Karpas-422 (cell line): ENCODE data around the gene CCDC13. TPM values are rescaled to one million over a fixed set of nuclear protein-coding genes. Genes with fewer than 3 reads are reported as not detected.

Experiments used
- DNase-seq: peaks from one replicate; pipeline ENCODE4 v3.0.0-alpha.2; 2015
- H2AFZ ChIP-seq: fragments of 200-600 bp; sonication (generic); 2 replicates; pipeline ENCODE4 v1.6.1; 2014; ENCODE audit warnings: antibody characterized with exemption, low read length, mixed read lengths
- H3K27ac ChIP-seq: fragments of 200-600 bp; sonication (generic); 2 replicates; pipeline ENCODE4 v1.5.1; 2014; ENCODE audit warnings: mild to moderate bottlenecking, low read length, moderate library complexity
- H3K27me3 ChIP-seq: fragments of 200-600 bp; sonication (generic); 2 replicates; pipeline ENCODE4 v1.6.1; 2014; ENCODE audit warnings: low read length, mixed read lengths
- H3K36me3 ChIP-seq: fragments of 200-600 bp; sonication (generic); 2 replicates; pipeline ENCODE4 v1.6.1; 2014; ENCODE audit warnings: low read length, mixed read lengths; ENCODE audit not compliant: insufficient read depth
- H3K4me1 ChIP-seq: fragments of 200-600 bp; sonication (generic); 2 replicates; pipeline ENCODE4 v1.6.1; 2014; ENCODE audit warnings: mild to moderate bottlenecking, low read length, mixed read lengths
- H3K4me2 ChIP-seq: fragments of 200-600 bp; sonication (generic); 2 replicates; pipeline ENCODE4 v1.6.1; 2014; ENCODE audit warnings: low read length, low read depth, mild to moderate bottlenecking; ENCODE audit not compliant: poor library complexity, severe bottlenecking
- H3K4me3 ChIP-seq: fragments of 200-600 bp; sonication (generic); 2 replicates; pipeline ENCODE4 v1.5.1; 2014; ENCODE audit warnings: mild to moderate bottlenecking, antibody characterized with exemption, low read length, mixed read lengths
- H3K79me2 ChIP-seq: fragments of 200-600 bp; sonication (generic); 2 replicates; pipeline ENCODE4 v1.6.1; 2014; ENCODE audit warnings: mild to moderate bottlenecking, low read length, mixed read lengths
- H3K9ac ChIP-seq: fragments of 200-600 bp; sonication (generic); 2 replicates; pipeline ENCODE4 v1.6.0; 2014; ENCODE audit warnings: low read length
- H3K9me2 ChIP-seq: fragments of 200-600 bp; sonication (generic), shearing (Covaris generic); replicated peaks from 2 replicates; pipeline ENCODE4 v1.6.0; 2014; ENCODE audit warnings: mild to moderate bottlenecking, low read length, moderate library complexity; ENCODE audit not compliant: insufficient read depth
- H3K9me3 ChIP-seq: fragments of 300-700, 200-600 bp; sonication (generic); 2 replicates; pipeline ENCODE4 v1.6.1; 2014; ENCODE audit warnings: low read length, mixed read lengths
- H4K20me1 ChIP-seq: fragments of 200-600 bp; sonication (generic); 2 replicates; pipeline ENCODE4 v1.6.1; 2014; ENCODE audit warnings: mild to moderate bottlenecking, antibody characterized with exemption, low read length, low read depth; ENCODE audit not compliant: insufficient read depth
- total RNA-seq: library from RNA; depleted of rRNA; stranded (reverse); fragments of >200 nt; shearing (Covaris generic); gene quantifications from 2 replicates; pipeline ENCODE4 v1.2.3, GENCODE V29; 2014; ENCODE audit warnings: low replicate concordance

Gene CCDC13
- total RNA-seq, 1 experiment from 2014 or later: 4.2 TPM

DNA sequence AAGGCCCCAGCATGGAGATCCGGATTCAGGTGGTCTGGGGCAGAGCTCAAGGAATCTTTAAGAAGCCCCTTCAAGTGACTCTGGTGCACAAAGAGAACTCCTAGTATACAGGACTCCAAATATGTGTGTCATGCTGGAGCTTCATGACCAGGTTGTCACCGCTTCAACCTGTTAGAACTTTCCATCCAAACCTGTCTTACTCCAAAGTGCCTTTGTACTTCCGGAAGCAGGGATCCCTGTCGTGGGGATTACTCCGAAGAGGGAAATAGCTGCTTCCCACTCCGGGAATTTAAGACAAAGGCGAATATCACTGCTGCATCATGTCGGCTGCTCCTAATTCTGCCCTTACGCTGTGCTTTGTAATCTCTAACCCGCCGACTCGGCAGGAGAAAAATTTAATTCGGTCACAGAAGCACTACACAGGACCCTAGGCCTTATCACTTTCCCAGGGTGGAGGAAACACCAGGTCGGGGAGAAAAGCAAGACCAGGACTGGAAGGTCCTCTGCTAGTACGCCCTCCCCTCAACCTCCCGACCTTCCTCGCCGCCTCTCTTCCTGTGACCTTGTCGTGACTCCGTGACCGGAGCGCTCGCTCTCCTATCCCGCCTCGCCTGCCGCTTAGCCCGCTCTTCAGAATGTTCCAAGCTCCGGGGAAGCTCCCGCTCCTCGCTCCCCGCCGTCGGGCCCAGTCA lies 30.5 kb upstream of the CCDC13 start:
- H3K79me2 ChIP-seq: peaks cover 52% of the 10 kb centered on the region
- H4K20me1 ChIP-seq: no peaks in the 10 kb centered on the region
- H3K9ac ChIP-seq: peak overlapping the region; percentile 87
- H3K9me3 ChIP-seq: no peaks in the 10 kb centered on the region
- H3K27ac ChIP-seq: peak overlapping the region; percentile 68
- no peaks in the 10 kb centered on the region for H3K27me3 ChIP-seq
- H2AFZ ChIP-seq: no peak overlapping the region
- peaks cover 43% of the 10 kb centered on the region for H3K4me1 ChIP-seq
- H3K4me3 ChIP-seq: peak overlapping the region; percentile 77
- no peaks in the 10 kb centered on the region for H3K9me2 ChIP-seq
- DNase-seq: peak; percentile 76
- peaks cover 7% of the 10 kb centered on the region; the same call in 1 of the 2 replicates for H3K36me3 ChIP-seq
- H3K4me2 ChIP-seq: peak overlapping the region; percentile 95

DNA sequence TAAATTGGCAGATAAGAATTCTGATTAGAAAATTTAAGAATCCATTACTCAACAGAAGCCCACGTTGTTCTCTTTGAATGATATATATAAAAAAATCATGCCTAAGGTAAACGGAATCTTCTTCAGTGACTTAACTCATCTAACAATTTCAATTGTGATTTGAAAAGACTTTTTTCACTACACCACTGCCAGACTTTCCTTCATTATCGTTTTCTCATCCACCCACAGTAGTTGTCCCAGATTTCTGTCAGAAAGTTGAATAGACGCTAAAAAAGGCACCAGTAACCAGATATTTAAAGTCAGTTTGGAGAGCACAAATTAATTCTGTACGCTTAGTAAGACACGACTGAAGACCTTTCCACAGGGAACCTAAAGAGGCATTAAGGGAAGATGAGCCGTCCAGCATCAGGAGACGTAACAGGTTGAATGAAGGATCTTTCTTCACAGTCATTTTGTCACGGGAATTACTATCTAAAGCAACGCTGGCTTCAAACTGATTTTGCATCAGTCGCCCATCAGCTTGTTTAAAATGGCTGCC lies 29.9 kb upstream of the CCDC13 start:
- no peaks in the 10 kb centered on the region for H3K27me3 ChIP-seq
- peak overlapping the region; percentile 87 for H3K9ac ChIP-seq
- H4K20me1 ChIP-seq: no peaks in the 10 kb centered on the region
- no peaks in the 10 kb centered on the region for H3K9me2 ChIP-seq
- H3K4me2 ChIP-seq: peak overlapping the region; percentile 95
- H2AFZ ChIP-seq: no peak overlapping the region
- H3K4me1 ChIP-seq: peaks cover 43% of the 10 kb centered on the region
- DNase-seq: peak; percentile 78
- no peaks in the 10 kb centered on the region for H3K9me3 ChIP-seq
- H3K36me3 ChIP-seq: peaks cover 7% of the 10 kb centered on the region; the same call in 1 of the 2 replicates
- H3K27ac ChIP-seq: peak overlapping the region; percentile 68
- H3K79me2 ChIP-seq: peaks cover 52% of the 10 kb centered on the region
- H3K4me3 ChIP-seq: peak overlapping the region; percentile 77

GRCh38 chr3:42801784-42802183 lies 28.7 kb upstream of the CCDC13 start:
- Histone ChIP-seq H2AFZ (no peak overlapping the region), H3K36me3 (peaks cover 7% of the 10 kb centered on the region; the same call in 1 of the 2 replicates), H3K27me3 (no peaks in the 10 kb centered on the region), H3K9me2 (no peaks in the 10 kb centered on the region), H4K20me1 (no peaks in the 10 kb centered on the region), H3K4me2 (peak overlapping the region; percentile 95), H3K79me2 (peaks cover 52% of the 10 kb centered on the region), H3K4me3 (no peak overlapping the region), H3K9ac (no peak overlapping the region), H3K4me1 (peaks cover 43% of the 10 kb centered on the region), H3K27ac (no peak overlapping the region; the same call in 1 of the 2 replicates), H3K9me3 (no peaks in the 10 kb centered on the region)
- no peak for DNase-seq

- peaks cover 58% of the 10 kb centered on the region for H3K79me2 ChIP-seq
- DNase-seq: no peak
- no peaks in the 10 kb centered on the region for H3K9me2 ChIP-seq
- H4K20me1 ChIP-seq: no peaks in the 10 kb centered on the region
- H2AFZ ChIP-seq: no peak overlapping the region
- no peak overlapping the region; the same call in 1 of the 2 replicates for H3K27ac ChIP-seq
- H3K27me3 ChIP-seq: no peaks in the 10 kb centered on the region
- H3K4me2 ChIP-seq: peak overlapping the region; percentile 95
- no peak overlapping the region for H3K9ac ChIP-seq
- peaks cover 43% of the 10 kb centered on the region for H3K4me1 ChIP-seq
- no peak overlapping the region for H3K4me3 ChIP-seq
- H3K9me3 ChIP-seq: no peaks in the 10 kb centered on the region
- H3K36me3 ChIP-seq: peaks cover 7% of the 10 kb centered on the region; the same call in 1 of the 2 replicates
These were observed 28.1 kb upstream of the CCDC13 start for GRCh38 chr3:42801048-42801620.

DNA sequence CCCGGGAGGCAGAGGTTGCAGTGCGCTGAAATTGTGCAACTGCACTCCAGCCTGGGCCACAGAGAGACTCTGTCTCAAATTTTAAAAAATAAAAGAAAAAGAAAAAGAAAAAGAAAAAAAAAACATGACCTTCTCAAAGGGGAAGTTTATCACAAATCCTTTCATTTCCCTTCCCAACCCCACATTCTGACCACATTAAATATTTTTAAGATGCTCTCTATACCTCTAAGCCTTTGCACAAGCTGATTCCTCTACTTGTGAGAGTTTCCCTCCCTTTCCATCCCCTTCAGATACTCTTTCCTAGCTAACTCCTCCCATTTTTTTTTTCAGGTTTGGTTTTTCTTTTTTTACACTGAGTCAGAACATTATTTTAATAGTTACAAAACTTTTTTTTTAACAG lies 27.2 kb upstream of the CCDC13 start:
- no peak overlapping the region for H2AFZ ChIP-seq
- no peak for DNase-seq
- H3K9ac ChIP-seq: no peak overlapping the region
- peaks cover 66% of the 10 kb centered on the region for H3K79me2 ChIP-seq
- no peaks in the 10 kb centered on the region for H3K9me3 ChIP-seq
- no peaks in the 10 kb centered on the region for H3K27me3 ChIP-seq
- H3K36me3 ChIP-seq: peaks cover 12% of the 10 kb centered on the region; the same call in 1 of the 2 replicates
- H3K4me1 ChIP-seq: peaks cover 49% of the 10 kb centered on the region
- H3K4me2 ChIP-seq: no peak overlapping the region
- H3K4me3 ChIP-seq: no peak overlapping the region
- no peaks in the 10 kb centered on the region for H4K20me1 ChIP-seq
- no peaks in the 10 kb centered on the region for H3K9me2 ChIP-seq
- H3K27ac ChIP-seq: peak overlapping the region; percentile 6; the same call in 1 of the 2 replicates

GRCh38 chr3:42799376-42799775 lies 26.3 kb upstream of the CCDC13 start:
- Histone ChIP-seq H3K27ac (no peak overlapping the region), H3K79me2 (peaks cover 75% of the 10 kb centered on the region), H3K4me3 (no peak overlapping the region), H3K9me3 (no peaks in the 10 kb centered on the region), H2AFZ (no peak overlapping the region), H3K4me1 (peaks cover 42% of the 10 kb centered on the region), H4K20me1 (0 out of 2 replicates have a peak, but pooled peaks cover 4% of the 10 kb centered on the region), H3K27me3 (no peaks in the 10 kb centered on the region), H3K9me2 (no peaks in the 10 kb centered on the region), H3K9ac (no peak overlapping the region), H3K36me3 (peaks cover 18% of the 10 kb centered on the region), H3K4me2 (no peak overlapping the region)
- no peak for DNase-seq

GRCh38 chr3:42796332-42796885 lies 23.4 kb upstream of the CCDC13 start:
- H3K9me3 ChIP-seq: no peaks in the 10 kb centered on the region
- H4K20me1 ChIP-seq: peaks cover 4% of the 10 kb centered on the region; the same call in 1 of the 2 replicates
- H3K4me1 ChIP-seq: peaks cover 24% of the 10 kb centered on the region
- no peak overlapping the region for H3K4me2 ChIP-seq
- DNase-seq: no peak
- H3K79me2 ChIP-seq: peaks cover 70% of the 10 kb centered on the region
- no peak overlapping the region for H3K9ac ChIP-seq
- H3K27ac ChIP-seq: no peak overlapping the region
- H2AFZ ChIP-seq: no peak overlapping the region
- peaks cover 35% of the 10 kb centered on the region for H3K36me3 ChIP-seq
- H3K27me3 ChIP-seq: no peaks in the 10 kb centered on the region
- no peak overlapping the region for H3K4me3 ChIP-seq
- H3K9me2 ChIP-seq: no peaks in the 10 kb centered on the region

- Histone ChIP-seq H2AFZ (no peak overlapping the region), H3K27ac (no peak overlapping the region), H3K9ac (no peak overlapping the region), H3K36me3 (peaks cover 36% of the 10 kb centered on the region), H3K4me2 (no peak overlapping the region), H3K27me3 (no peaks in the 10 kb centered on the region), H3K9me2 (no peaks in the 10 kb centered on the region), H3K4me3 (no peak overlapping the region), H3K79me2 (peaks cover 70% of the 10 kb centered on the region), H4K20me1 (peaks cover 4% of the 10 kb centered on the region; the same call in 1 of the 2 replicates), H3K4me1 (peaks cover 17% of the 10 kb centered on the region), H3K9me3 (no peaks in the 10 kb centered on the region)
- no peak for DNase-seq
These were observed 22.6 kb upstream of the CCDC13 start for GRCh38 chr3:42795621-42796181.
